K562 (cell line): ENCODE measurements around the gene SOST. TPM values are rescaled to one million over a fixed set of nuclear protein-coding genes. Genes with fewer than 3 reads are reported as not detected.

Source experiments
- ATF7 ChIP-seq: fragments of 450-650 bp; IDR thresholded peaks from 2 replicates; pipeline ENCODE4 v1.7.1; 2014; ENCODE audit warnings: mild to moderate bottlenecking, moderate library complexity
- BRD4 ChIP-seq: fragments of 200-600 bp; sonication (generic); IDR thresholded peaks from 2 replicates; pipeline ENCODE4 v1.6.1; 2017; ENCODE audit warnings: inconsistent platforms
- BRD9 ChIP-seq: fragments of 450-650 bp; IDR thresholded peaks from 2 replicates; pipeline ENCODE4 v1.6.1; 2018; ENCODE audit warnings: low read depth; ENCODE audit not compliant: partially characterized antibody
- CREM ChIP-seq: IDR thresholded peaks from 2 replicates; pipeline ENCODE4 v1.6.1; 2014; ENCODE audit warnings: antibody characterized with exemption, low read depth
- CTBP1 ChIP-seq: fragments of 450-650 bp; IDR thresholded peaks from 2 replicates; pipeline ENCODE4 v1.6.1; 2016; ENCODE audit warnings: borderline replicate concordance
- DNMT1 ChIP-seq: fragments of 450-650 bp; IDR thresholded peaks from 2 replicates; pipeline ENCODE4 v1.6.1; 2016; ENCODE audit warnings: antibody characterized with exemption, mild to moderate bottlenecking
- DPF2 ChIP-seq: fragments of 450-650 bp; IDR thresholded peaks from 2 replicates; pipeline ENCODE4 v1.6.1; 2016
- E2F1 ChIP-seq: sonication (generic); formaldehyde crosslinking; IDR thresholded peaks from 2 replicates; pipeline ENCODE4 v1.8.1; 2023; ENCODE audit warnings: mild to moderate bottlenecking, missing genetic modification reagents, moderate library complexity
- ETS2 ChIP-seq: IDR thresholded peaks from 2 replicates; pipeline ENCODE4 v1.6.1; 2016; ENCODE audit warnings: borderline replicate concordance, missing genetic modification characterization, mild to moderate bottlenecking, moderate library complexity, missing compliant biosample characterization; ENCODE audit not compliant: poor library complexity, severe bottlenecking
- EZH2 ChIP-seq: IDR thresholded peaks from 2 replicates; pipeline ENCODE4 v1.6.1; 2012; ENCODE audit warnings: low read depth, mild to moderate bottlenecking, inconsistent platforms, low read length, borderline replicate concordance
- FIP1L1 ChIP-seq: fragments of 200-400 bp; formaldehyde crosslinking; IDR thresholded peaks from 2 replicates; pipeline ENCODE4 v1.6.1; 2018; ENCODE audit warnings: mild to moderate bottlenecking, low read depth, low read length; ENCODE audit not compliant: poor library complexity, severe bottlenecking
- GABPB2 ChIP-seq: fragments of 250-450 bp; sonication (Bioruptor Pico); conservative IDR thresholded peaks from 2 replicates; pipeline ENCODE4 v1.5.1; 2021; ENCODE audit warnings: mild to moderate bottlenecking
- HDGF ChIP-seq: fragments of 450-650 bp; IDR thresholded peaks from 2 replicates; pipeline ENCODE4 v1.6.1; 2016
- MNT ChIP-seq, 2 experiments: fragments of 450-650 bp; conservative IDR thresholded peaks; 2 replicates each; pipeline ENCODE4 v1.6.1; 2017; ENCODE audit warnings: mild to moderate bottlenecking in 2 of 2, moderate library complexity in 2 of 2
- NFRKB ChIP-seq: fragments of 450-650 bp; IDR thresholded peaks from 2 replicates; pipeline ENCODE4 v1.6.1; 2016; ENCODE audit warnings: low read depth
- NFXL1 ChIP-seq: fragments of 450-650 bp; formaldehyde crosslinking; IDR thresholded peaks from 2 replicates; pipeline ENCODE4 v1.4.0; 2021; ENCODE audit warnings: mild to moderate bottlenecking
- RCOR1 ChIP-seq, 2 experiments: IDR thresholded peaks; 2 replicates each; pipeline ENCODE4 v1.6.1; 2012; ENCODE audit warnings: low read depth in 2 of 2, low read length in 2 of 2, borderline replicate concordance in 1 of 2, improper control_type of control experiment in 1 of 2
- RHOXF2B ChIP-seq: fragments of 250-450 bp; sonication (Bioruptor Pico); conservative IDR thresholded peaks from 2 replicates; pipeline ENCODE4 v1.5.1; 2021
- SFPQ ChIP-seq: fragments of 200-400 bp; formaldehyde crosslinking; IDR thresholded peaks from 2 replicates; pipeline ENCODE4 v1.6.1; 2017; ENCODE audit warnings: mild to moderate bottlenecking, low read depth, low read length, moderate library complexity
- SOX6 ChIP-seq: fragments of 450-650 bp; IDR thresholded peaks from 2 replicates; pipeline ENCODE4 v1.6.1; 2014; ENCODE audit warnings: mild to moderate bottlenecking
- SP1 ChIP-seq: sonication (generic); formaldehyde crosslinking; IDR thresholded peaks from 2 replicates; pipeline ENCODE4 v1.8.1; 2022; ENCODE audit warnings: mild to moderate bottlenecking, missing genetic modification reagents
- TBL1XR1 ChIP-seq, 2 experiments: IDR thresholded peaks; 2 replicates each; pipeline ENCODE4 v1.6.1; 2012; ENCODE audit warnings: improper control_type of control experiment in 2 of 2, low read length in 2 of 2, mild to moderate bottlenecking in 1 of 2
- TEAD2 ChIP-seq: fragments of 450-650 bp; IDR thresholded peaks from 2 replicates; pipeline ENCODE4 v1.6.1; 2016; ENCODE audit warnings: missing genetic modification characterization, control low read depth, missing compliant biosample characterization
- XRCC5 ChIP-seq: fragments of 200-400 bp; formaldehyde crosslinking; IDR thresholded peaks from 2 replicates; pipeline ENCODE4 v1.6.1; 2017; ENCODE audit warnings: low read depth, mild to moderate bottlenecking, low read length
- ZBED1 ChIP-seq: IDR thresholded peaks from 2 replicates; pipeline ENCODE4 v1.6.1; 2014
- ZBTB17 ChIP-seq: fragments of 450-650 bp; formaldehyde crosslinking; IDR thresholded peaks from 2 replicates; pipeline ENCODE4 v1.4.0; 2020; ENCODE audit warnings: mild to moderate bottlenecking
- ZNF311 ChIP-seq: fragments of 250-450 bp; sonication (Bioruptor Pico); IDR thresholded peaks from 2 replicates; pipeline ENCODE4 v1.4.0; 2020; ENCODE audit warnings: mild to moderate bottlenecking, moderate library complexity
- ZNF584 ChIP-seq: fragments of 200-800 bp; sonication (Bioruptor generic); IDR thresholded peaks from 2 replicates; pipeline ENCODE4 v1.6.1; 2016; ENCODE audit warnings: low read depth, mild to moderate bottlenecking, missing genetic modification characterization, missing compliant biosample characterization
- ZNF589 ChIP-seq: fragments of 200-800 bp; sonication (Bioruptor generic); IDR thresholded peaks from 2 replicates; pipeline ENCODE4 v1.6.1; 2016; ENCODE audit warnings: low read depth, missing genetic modification characterization, missing compliant biosample characterization
- polyA plus RNA-seq, 8 experiments: library from polyadenylated mRNA; depleted of rRNA in 4 of 8; stranded (reverse) in 5 of 8; unstranded in 3 of 8; fragments of >200 nt; fragmentation: Nextera tagmentation in 2 of 8; fragmentation: Illumina TruSeq in 1 of 8; extraction: Ambion mirVana in 2 of 8; extraction: Trizol in 1 of 8; gene quantifications; 2 replicates each; pipeline versions ENCODE4 v1.2.1 to v1.2.3, GENCODE V29; 2011 to 2014; ENCODE audit warnings: inconsistent platforms in 1 of 8, missing spikeins in 1 of 8
- total RNA-seq, 7 experiments: library from RNA; depleted of rRNA in 6 of 7; stranded (reverse); fragments of >200 nt in 6 of 7; fragmentation: Illumina TruSeq in 2 of 7; extraction: Trizol in 2 of 7; gene quantifications; 2 replicates each; pipeline versions ENCODE4 v1.2.1 to v1.2.3, GENCODE V29; 2011 to 2021; ENCODE audit warnings: low replicate concordance in 1 of 7

The SOST gene
- total and polyA plus RNA-seq, 9 of the 15 experiments (the other 6 are each of a cell fraction or from before 2014, with no cell fraction given): not detected

- TF ChIP-seq DNMT1 (no peak), NFXL1 (CRISPR knock-in tag) (no peak), ZNF311 (no peak), GABPB2 (no peak), DPF2 (0 out of 2 replicates have a peak, but pooled peaks have one; percentile 9), BRD9 (no peak), CREM (0 out of 2 replicates have a peak, but pooled peaks have one; percentile 37), ZNF584 (no peak), SFPQ (no peak), ZBTB17 (CRISPR knock-in tag) (peak; percentile 98), BRD4 (no peak), FIP1L1 (no peak), SOX6 (peak; percentile 64; the same call in 1 of the 2 replicates), EZH2 (no peak), ZNF589 (CRISPR knock-in tag) (no peak), NFRKB (no peak), HDGF (no peak), ZBED1 (no peak), SP1 (CRISPR knock-in tag) (no peak), MNT (conservative IDR thresholded peaks at IDR 0.05) (0 out of 4 replicates have a peak, but pooled peaks of 1 of the 2 experiments have one; percentile 33), RCOR1 (IDR thresholded peaks at IDR 0.05; ENCODE audit: borderline replicate concordance in 1 of 2, low read depth in 2 of 2, low read length in 2 of 2) (0 out of 4 replicates have a peak, but pooled peaks of 1 of the 2 experiments have one; percentile 11), CTBP1 (peak; percentile 67; the same call in 1 of the 2 replicates), TEAD2 (tag) (no peak), ATF7 (peak; percentile 55; the same call in 1 of the 2 replicates), RHOXF2B (CRISPR knock-in tag) (no peak), E2F1 (CRISPR knock-in tag) (no peak), ETS2 (tag) (no peak), XRCC5 (no peak), TBL1XR1 (IDR thresholded peaks at IDR 0.05; ENCODE audit: low read length in 2 of 2) (no peak)
These were observed 33.0 kb upstream of the SOST start (continued) for GRCh38 chr17:43791589-43791988.
